TTC549 (cell line): ENCODE results near the gene BCAS4.
"Not testable (repeated sequence)": the region's sequence is repeated elsewhere in the genome, so short reads cannot be mapped to it uniquely, and the experiment has no call there.

ENCODE experiments used
- FAIRE-seq: peaks from 2 replicates; lab custom pipeline; 2012; peaks lifted over from hg19 to GRCh38; lab: Jason Lieb, UNC

The BCAS4 gene

DNA sequence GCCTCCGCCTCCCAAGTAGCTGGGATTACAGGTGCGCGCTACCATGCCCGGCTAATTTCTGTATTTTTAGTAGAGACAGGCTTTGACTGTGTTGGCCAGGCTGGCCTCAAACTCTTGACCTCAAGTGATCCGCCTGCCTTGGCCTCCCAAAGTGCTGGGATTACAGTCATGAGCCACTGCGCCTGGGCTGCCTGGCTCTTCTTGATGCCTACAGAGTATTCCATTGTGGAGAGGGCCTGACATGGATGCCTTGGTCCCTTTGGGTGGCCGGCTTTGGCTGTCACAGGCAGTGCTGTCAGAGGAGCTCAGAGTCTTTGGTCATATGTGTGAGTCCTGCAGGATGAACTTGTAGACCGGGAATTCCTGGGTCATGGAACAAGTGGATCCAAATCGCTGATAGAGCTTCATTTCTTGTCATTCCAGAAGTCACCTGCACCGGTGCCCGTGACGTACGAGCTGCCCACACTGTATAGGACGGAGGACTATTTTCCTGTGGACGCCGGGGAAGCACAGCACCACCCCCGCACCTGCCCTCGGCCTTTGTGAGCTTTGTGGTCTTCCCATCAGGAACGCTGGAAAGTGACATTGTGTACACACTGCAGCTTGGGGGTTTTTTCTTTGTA lies 81.3 kb downstream of the BCAS4 start:
- FAIRE-seq, result no peak

DNA sequence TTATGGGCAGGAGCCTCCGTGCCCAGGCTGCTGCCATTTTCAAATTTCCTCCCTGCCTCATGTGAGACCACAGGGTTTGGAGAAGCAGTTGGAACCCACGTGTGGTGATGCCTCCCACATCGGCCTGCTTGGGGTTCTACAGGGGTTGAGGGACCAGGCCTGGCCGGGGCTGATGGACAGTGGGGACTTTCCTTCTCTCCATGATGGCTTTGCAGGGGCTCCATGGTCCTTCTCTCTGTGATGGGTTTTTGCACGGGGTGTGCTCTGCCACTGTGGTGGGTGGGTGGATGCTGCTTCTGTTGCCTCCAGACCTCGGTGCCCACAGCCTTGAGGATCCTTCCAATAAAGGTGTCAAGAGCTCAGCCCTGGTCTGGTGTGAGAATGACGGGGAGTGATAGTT lies 82.0 kb downstream of the BCAS4 start:
- no peak for FAIRE-seq

- FAIRE-seq, result no peak
Observed at GRCh38 chr20:50877232-50877743, 82.4 kb downstream of the BCAS4 start.

DNA sequence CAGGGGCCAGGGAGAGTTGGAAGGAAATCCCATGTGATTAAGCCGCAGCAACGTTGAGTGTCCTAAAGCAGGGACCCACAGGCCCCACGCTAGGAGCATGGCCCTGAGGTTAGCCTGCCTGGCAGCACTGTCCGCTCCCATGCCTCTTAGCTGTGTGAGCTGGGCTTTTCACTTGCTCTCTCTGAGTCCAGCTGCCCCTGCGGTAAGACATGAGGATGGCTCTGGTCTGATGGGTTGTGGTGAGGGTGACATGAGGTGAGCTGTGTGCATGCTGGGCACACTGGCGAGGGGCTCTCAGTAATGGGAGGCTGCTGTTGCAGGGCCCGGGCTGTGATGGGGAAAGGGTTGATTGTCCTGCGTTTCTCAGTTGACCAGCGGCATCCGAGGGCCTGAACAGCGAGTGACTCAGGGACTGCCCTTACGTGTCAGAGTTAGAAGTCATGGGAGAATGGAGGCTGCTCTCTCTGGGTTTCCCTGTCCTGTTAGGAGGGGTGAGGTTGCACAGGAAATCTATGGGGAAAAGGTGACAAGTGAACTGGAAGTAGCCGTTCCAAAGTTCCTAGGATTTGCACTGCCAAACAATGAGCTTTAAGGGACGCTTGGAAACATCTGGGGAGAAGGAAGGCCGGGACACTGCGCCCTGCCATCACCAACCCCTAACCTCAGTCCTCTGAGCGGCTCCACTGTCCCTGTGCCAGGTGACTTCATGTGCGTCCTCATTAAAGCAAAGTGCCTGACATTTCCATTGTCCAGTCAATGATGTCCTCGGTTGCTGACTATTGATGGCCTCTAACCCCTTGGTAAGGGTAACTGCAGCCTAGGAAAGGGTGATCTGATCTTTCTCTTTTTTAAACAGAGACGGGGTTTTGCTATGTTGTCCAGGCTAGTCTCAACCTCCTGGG lies 85.0 kb downstream of the BCAS4 start:
- no peak for FAIRE-seq

GRCh38 chr20:50881759-50882424 lies 87.0 kb downstream of the BCAS4 start:
- FAIRE-seq, result not testable (repeated sequence)

DNA sequence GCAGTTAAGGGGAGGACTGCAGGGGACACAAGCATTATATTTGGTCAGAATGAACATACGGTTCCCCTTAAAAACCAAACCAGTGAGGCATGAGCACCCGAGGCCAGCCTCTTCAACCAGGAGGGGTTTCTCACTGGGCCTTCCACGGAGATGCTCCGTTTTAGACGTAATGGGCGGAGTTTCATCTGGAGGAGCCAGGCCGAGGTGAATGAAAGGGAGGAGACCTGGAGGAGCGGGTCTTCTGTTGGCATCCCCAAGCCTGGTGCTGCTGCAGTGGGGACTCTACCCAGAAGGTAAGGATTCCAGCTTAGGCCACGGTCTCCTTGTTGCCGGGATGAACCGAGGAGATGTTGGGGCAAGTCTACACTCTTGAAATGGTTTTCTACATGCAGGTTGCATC lies 89.0 kb downstream of the BCAS4 start:
- FAIRE-seq, result no peak

DNA sequence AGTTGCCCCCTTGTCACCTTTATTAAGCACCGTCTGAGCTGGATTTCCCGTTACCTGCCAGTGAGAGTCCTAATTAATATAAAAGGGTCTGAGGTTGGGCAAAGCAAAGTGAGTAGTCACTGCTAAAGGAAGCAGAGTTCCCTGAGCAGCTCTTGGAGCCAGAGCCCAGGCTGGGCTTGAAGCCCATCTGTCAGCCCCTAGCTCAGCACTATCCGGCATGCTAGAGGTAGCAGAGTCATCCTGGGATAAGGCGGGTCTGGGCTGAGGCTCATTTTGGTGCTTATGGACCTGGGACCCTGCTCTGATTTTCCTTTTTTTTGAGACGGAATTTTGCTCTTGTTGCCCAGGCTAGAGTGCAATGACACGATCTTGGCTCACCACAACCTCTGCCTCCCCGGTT lies 90.2 kb downstream of the BCAS4 start:
- FAIRE-seq, result no peak

- FAIRE-seq, result no peak
Observed at GRCh38 chr20:50885781-50886180, 90.9 kb downstream of the BCAS4 start.

- no peak for FAIRE-seq
Observed at GRCh38 chr20:50886184-50886790, 91.4 kb downstream of the BCAS4 start.

GRCh38 chr20:50887576-50887975 lies 92.7 kb downstream of the BCAS4 start:
- FAIRE-seq, result no peak

GRCh38 chr20:50891138-50891537 lies 96.3 kb downstream of the BCAS4 start:
- no peak for FAIRE-seq

- FAIRE-seq, result no peak
Observed at GRCh38 chr20:50892394-50892793, 97.5 kb downstream of the BCAS4 start.

- FAIRE-seq, result no peak
Observed at GRCh38 chr20:50893620-50894019, 98.8 kb downstream of the BCAS4 start.

DNA sequence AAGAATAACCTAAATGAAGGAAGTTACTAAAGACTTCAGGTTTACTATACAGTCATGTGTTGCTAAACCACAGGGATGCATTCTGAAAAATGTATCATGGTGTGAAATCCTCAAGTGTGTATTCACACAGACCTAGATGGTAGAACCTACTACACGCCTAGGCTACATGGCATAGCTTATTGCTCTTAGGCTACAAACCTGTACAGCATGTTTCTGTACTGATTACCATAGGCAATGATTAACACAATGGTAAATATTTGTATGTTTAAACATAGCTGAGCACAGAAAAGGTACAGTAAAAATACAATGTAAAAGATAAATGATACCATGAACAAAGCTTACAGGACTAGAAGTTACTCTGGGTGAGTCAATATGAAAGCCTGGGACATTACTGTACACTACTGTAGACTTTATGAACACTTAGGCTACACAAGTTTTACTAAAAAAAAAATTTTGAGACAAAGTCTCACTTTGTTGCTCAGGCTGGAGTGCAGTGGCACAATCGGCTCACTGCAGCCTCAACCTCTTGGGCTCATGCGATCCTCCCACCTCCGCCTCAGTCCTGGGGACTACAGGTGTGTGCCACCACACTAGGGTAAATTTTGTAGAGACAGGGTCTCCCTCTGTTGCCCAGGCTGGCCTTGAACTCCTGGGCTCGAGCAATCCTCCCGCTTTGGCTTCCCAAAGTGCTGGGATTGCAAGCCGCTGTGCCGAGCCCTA lies 100.4 kb downstream of the BCAS4 start:
- FAIRE-seq, result no peak

DNA sequence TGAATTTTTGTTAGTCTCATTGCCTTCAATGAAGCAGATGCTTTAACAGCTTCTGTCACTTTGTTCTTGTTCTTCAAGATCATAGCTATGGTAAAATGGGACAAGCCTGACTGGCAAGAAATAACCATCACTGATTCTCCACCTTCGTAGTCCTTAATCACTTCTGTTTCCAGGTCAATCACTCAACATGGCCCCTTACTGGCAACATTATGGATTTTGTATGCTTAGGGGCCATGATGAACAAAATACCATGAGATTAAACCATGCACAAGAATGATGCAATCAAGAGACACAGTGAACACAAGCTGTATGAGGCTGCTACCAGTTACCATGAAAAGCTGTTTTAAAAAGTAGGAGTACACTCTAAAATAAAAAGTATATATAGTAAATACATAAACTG lies 103.6 kb downstream of the BCAS4 start:
- no peak for FAIRE-seq

DNA sequence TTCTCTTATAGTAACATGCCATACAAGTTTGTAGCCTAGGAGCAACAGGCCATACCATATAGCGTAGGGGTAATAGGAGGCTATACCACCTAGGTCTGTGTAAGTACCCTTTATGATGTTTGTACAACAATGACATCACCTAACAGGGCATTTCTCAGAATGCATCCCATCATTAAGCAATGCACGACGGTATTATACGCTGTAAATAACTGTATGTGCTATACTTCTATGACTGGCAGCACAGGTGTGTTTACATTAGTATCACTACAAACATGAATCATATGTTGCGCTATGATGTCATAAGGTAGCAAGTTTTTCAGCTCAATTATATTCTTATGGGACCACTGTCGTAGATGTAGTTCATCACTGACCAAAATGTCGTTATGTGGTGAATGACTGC lies 105.4 kb downstream of the BCAS4 start:
- FAIRE-seq, result no peak

- FAIRE-seq, result no peak
Observed at GRCh38 chr20:50901301-50901700, 106.4 kb downstream of the BCAS4 start.

- FAIRE-seq, result no peak
Observed at GRCh38 chr20:50903353-50904051, 108.6 kb downstream of the BCAS4 start.

DNA sequence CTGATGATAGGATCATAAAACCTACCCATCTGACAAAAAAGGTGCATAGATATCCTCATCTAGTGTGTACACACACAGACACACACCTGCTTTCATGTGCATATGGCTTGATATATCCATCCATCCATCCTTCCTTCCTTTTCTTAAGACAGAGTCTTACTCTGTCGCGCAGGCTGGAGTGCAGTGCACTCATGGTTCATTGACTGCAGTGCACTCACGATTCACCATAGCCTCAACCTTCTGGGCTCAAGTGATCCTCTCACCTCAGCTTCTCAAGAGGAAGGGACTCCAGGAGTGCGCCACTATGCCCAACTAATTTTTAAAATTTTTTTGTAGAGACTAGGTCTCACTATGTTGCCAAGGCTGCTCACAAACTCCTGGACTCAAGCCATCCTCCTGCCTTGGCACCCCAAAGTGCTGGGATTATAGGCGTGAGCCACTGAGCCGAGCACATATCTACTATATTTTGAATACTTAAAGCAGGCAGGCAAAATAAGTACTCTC lies 109.3 kb downstream of the BCAS4 start:
- no peak for FAIRE-seq

DNA sequence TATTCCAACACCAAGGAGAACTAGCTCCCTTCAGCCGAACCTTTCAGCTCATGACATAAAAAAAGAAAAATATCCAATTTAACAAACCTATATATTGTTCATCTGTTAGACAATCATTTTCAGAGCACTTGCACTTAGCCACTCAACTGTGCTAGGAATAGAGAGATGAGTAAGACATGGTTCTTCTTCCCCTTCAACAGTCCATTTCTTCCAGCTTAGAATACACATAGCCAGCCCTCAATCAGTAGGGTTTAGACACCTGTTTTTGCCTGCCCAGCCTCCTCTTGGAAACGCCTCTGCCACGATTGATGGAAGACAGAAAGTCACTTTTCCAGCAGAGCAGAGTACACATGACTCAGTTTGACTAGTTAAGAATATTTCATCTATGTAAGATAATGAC lies 114.6 kb downstream of the BCAS4 start:
- no peak for FAIRE-seq

DNA sequence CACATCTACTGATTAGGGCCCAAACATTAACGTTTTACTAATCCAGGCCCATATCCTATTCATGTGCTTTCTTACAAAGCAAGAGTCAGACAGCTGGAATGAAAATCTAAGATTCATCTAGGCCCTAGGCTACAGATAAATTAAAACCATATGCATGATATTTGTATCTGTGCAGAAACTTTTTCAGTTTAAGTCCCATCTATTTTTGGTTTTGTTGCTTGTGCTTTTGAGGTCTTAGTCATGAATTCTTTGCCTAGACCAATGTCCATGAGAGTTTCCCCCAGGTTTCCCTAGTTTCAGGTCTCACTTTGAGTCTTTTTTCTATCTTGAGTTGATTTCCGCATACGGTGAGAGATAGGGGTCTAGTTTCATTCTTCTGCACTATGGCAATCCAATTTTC lies 116.2 kb downstream of the BCAS4 start:
- no peak for FAIRE-seq
